Measurements from ENCODE around the gene FSTL5. TPM values are rescaled to one million over a fixed set of nuclear protein-coding genes. Genes with fewer than 3 reads are reported as not detected.

The FSTL5 gene
- total RNA-seq, 4 donors from 2014 or later, result 0.33 to 0.52 (median 0.40) TPM

DNA sequence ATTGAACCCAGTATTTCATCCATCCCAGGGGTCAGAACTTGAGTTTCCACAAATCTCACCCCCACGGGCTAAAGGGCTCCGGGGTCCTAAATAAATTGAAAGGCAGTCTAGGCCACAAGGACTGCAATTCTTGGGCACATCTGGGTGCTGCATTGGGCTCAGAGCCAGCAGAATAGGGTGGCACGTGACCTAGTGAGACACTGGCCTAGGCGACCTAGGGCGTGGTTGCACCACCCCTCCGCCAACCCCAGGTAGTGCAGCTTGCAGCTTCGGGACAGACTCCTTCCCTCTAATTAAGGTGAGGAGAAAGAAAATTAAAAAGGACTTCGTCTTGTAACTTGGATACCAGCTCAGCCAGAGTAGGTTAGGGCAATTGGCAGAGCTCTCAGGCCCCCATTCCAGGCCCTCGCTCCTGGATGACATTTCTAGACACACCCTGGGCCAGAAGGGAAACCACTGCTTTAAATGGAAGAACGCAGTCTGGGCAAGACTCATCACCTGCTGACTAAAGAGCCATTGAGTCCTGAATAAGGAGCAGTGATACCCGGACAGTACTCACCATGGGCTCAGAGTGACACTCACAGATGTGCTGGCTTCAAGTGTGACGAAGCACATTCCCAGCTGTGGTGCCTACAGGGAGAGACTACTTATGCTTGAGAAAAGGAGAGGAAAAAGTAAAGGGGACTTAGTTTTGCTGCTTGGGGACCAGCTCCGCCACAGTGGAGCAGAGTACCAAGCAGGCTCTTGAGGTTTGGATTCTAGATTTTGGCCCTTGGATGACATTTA is 735.4 kb downstream of the FSTL5 start:
- intact Hi-C loops (cut with DNase I), result no loop called here
- Histone ChIP-seq H3K9me3 (peaks cover 0 to 6% (median 0%) of the 10 kb centered on the region in 4 donors), H3K27me3 (no peaks in the 10 kb centered on the region), H3K4me1 (no peaks in the 10 kb centered on the region), H3K27ac (replicated peaks in 1 of 4) (no peak overlapping the region), H3K4me3 (no peak overlapping the region), H3K36me3 (no peaks in the 10 kb centered on the region)
- DNase-seq (ENCODE audit: extremely low spot score), result no peak
- WGBS, result 85% methylated on average over 13 of the region's 13 CpGs
- no peak for TF ChIP-seq CTCF (IDR thresholded peaks at IDR 0.05)

DNA sequence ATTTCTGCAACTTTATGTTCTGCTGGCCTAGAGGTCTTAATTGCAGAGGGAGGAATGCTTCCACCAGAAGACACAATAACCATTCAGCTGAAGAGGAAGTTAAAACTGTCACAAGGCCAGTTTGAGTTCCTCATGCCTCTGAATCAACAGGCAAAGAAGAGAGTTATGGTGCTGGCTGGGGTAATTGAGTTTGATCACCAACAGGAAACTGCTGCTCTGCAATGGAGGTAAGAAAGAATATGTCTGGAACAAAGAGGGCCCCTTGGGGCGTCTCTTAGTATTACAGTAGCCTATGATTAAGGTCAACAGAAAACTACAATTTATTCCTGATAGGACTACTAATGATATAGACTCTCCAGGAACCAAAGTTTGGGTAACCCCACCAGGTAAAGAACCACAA is 744.0 kb downstream of the FSTL5 start:
- Histone ChIP-seq H3K4me1 (no peaks in the 10 kb centered on the region), H3K9me3 (no peaks in the 10 kb centered on the region), H3K4me3 (no peak overlapping the region), H3K36me3 (no peaks in the 10 kb centered on the region), H3K27me3 (no peaks in the 10 kb centered on the region), H3K27ac (replicated peaks in 1 of 4) (no peak overlapping the region)
- TF ChIP-seq POLR2AphosphoS5 (IDR thresholded peaks at IDR 0.05), result no peak
- no peak for TF ChIP-seq EP300 (IDR thresholded peaks at IDR 0.05)
- TF ChIP-seq CTCF (IDR thresholded peaks at IDR 0.05), result no peak
- TF ChIP-seq POLR2A (IDR thresholded peaks at IDR 0.05; ENCODE audit: low read depth), result no peak
- intact Hi-C loops (cut with DNase I), result no loop called here
- WGBS, result 33% methylated on average over 1 of the region's 1 CpG
- no peak for DNase-seq (ENCODE audit: extremely low spot score)

GRCh38 chr4:161411901-161412300 is 751.9 kb downstream of the FSTL5 start:
- peaks cover 0 to 11% (median 0%) of the 10 kb centered on the region in 4 donors for H3K9me3 ChIP-seq
- intact Hi-C loops (cut with DNase I), result no loop called here
- 81% methylated on average over 1 of the region's 1 CpG for WGBS

DNA sequence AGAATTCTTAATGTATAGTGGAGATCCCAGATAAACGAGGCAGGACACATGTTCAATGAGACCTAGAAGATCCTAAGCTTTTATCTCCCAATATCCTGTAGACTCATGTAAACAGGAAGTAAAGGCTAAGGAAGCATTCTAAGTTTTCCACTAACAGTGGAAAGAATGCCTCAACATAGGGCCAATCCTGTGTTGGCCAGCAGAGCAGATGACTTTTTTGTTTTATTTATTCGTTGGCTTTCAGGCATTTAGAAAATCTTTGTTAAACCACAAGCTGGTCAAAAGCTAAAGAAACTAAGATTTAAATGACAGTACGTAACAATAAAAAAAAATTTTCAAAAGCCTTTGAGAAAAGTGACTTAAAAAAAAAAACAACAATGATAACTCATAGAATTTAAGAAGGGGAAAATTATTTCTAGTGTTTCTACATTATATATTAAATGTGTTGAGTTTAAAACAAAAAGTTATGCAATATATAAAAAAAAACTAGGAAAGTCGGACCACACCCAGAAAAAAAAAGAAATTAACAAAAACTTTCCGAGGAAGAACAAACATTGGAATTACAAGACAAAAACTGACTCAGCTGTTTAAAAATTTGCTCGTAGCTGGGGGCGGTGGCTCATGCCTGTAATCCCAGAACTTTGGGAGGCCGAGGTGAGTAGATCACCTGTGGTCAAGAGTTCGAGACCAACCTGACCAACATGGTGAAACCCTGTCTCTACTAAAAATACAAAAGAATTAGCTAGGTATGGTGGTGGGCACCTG is 759.3 kb downstream of the FSTL5 start:
- no peak overlapping the region for H3K4me3 ChIP-seq
- H3K27me3 ChIP-seq, result no peaks in the 10 kb centered on the region
- H3K27ac ChIP-seq (replicated peaks in 1 of 4), result no peak overlapping the region
- peaks cover 0 to 11% (median 0%) of the 10 kb centered on the region in 4 donors for H3K9me3 ChIP-seq
- no peak for DNase-seq (ENCODE audit: extremely low spot score)
- intact Hi-C loops (cut with DNase I), result no loop called here
- TF ChIP-seq POLR2A (IDR thresholded peaks at IDR 0.05; ENCODE audit: low read depth), result no peak
- no peak for TF ChIP-seq POLR2AphosphoS5 (IDR thresholded peaks at IDR 0.05)
- no peak for TF ChIP-seq EP300 (IDR thresholded peaks at IDR 0.05)
- TF ChIP-seq CTCF (IDR thresholded peaks at IDR 0.05), result no peak
- no peaks in the 10 kb centered on the region for H3K4me1 ChIP-seq
- H3K36me3 ChIP-seq, result no peaks in the 10 kb centered on the region
- WGBS, result 85% methylated on average over 9 of the region's 9 CpGs

More at GRCh38 chr4:161411901-161412300, 751.9 kb downstream of the FSTL5 start:
- no peak overlapping the region for H3K4me3 ChIP-seq
- DNase-seq (ENCODE audit: extremely low spot score), result no peak
- H3K27ac ChIP-seq (replicated peaks in 1 of 4), result no peak overlapping the region
- TF ChIP-seq POLR2AphosphoS5 (IDR thresholded peaks at IDR 0.05), result no peak
- TF ChIP-seq POLR2A (IDR thresholded peaks at IDR 0.05; ENCODE audit: low read depth), result no peak
- no peak for TF ChIP-seq CTCF (IDR thresholded peaks at IDR 0.05)
- no peak for TF ChIP-seq EP300 (IDR thresholded peaks at IDR 0.05)
- no peaks in the 10 kb centered on the region for H3K27me3 ChIP-seq
- H3K36me3 ChIP-seq, result no peaks in the 10 kb centered on the region
- H3K4me1 ChIP-seq, result no peaks in the 10 kb centered on the region
